Psoas muscle (tissue), 8 donors: Measurements from ENCODE around the gene TRABD2A. TPM values are rescaled to one million over a fixed set of nuclear protein-coding genes. Genes with fewer than 3 reads are reported as not detected.
"Not testable (repeated sequence)": the region's sequence is repeated elsewhere in the genome, so short reads cannot be mapped to it uniquely, and the experiment has no call there.

Experiments
- ATAC-seq, 4 donors: fragments of 200-7000 bp; cut with Tn5 transposase; one replicate each; pipeline ENCODE4 v1.9.1; 2020; ENCODE audit warnings: moderate library complexity in 3 of 4, mild to moderate bottlenecking in 2 of 4
- DNase-seq, 2 donors: peaks; one replicate each; pipeline ENCODE4 v3.0.0-alpha.2; 2020
- H3K27ac ChIP-seq: fragments of 200-600 bp; one replicate; pipeline ENCODE4 v1.8.0; 2022
- H3K27me3 ChIP-seq, 3 donors: fragments of 200-600 bp in 1 of 3; one replicate each; pipeline versions ENCODE4 v1.6.1 to v1.8.0; 2013 to 2022; ENCODE audit warnings: low read length in 2 of 3, mild to moderate bottlenecking in 2 of 3, moderate library complexity in 1 of 3; ENCODE audit not compliant: insufficient read depth in 3 of 3
- H3K36me3 ChIP-seq, 2 donors: fragments of 200-600 bp in 1 of 2; one replicate each; pipeline versions ENCODE4 v1.6.1 to v1.8.0; 2013 to 2022; ENCODE audit warnings: low read depth in 1 of 2, mild to moderate bottlenecking in 1 of 2, moderate library complexity in 1 of 2; ENCODE audit not compliant: insufficient read depth in 1 of 2
- H3K4me1 ChIP-seq: fragments of 200-600 bp; one replicate; pipeline ENCODE4 v1.8.0; 2022
- H3K4me3 ChIP-seq: fragments of 200-600 bp; one replicate; pipeline ENCODE4 v1.8.0; 2022; ENCODE audit warnings: mild to moderate bottlenecking
- H3K9me3 ChIP-seq: fragments of 200-600 bp; one replicate; pipeline ENCODE4 v1.8.0; 2022
- WGBS, 3 donors: extraction: QIAGEN DNeasy Blood & Tissue Kit; methylation state at CpG; one replicate each; pipeline versions ENCODE4 v1.1.6 to v1.1.7; 2013; 5-methylcytosine and 5-hydroxymethylcytosine counted together
- intact Hi-C, 2 donors: fragments of 100-400 bp; cut with DNase I; formaldehyde crosslinking; loops; one replicate each; pipeline versions ENCODE4 v1.11.0 to v1.14.2; 2022
- polyA plus RNA-seq, 3 donors: library from polyadenylated mRNA; stranded (reverse); fragments of 200-250 nt; gene quantifications; one replicate each; pipeline ENCODE4 v1.2.3, GENCODE V29; 2013
- total RNA-seq, 4 donors: library from RNA; stranded (reverse); fragmentation: NEBNext Ultra II Directional in 2 of 4; extraction: Animal tissue kit (Norgen Biotek cat#: 25700) in 2 of 4; gene quantifications; one replicate each; pipeline versions ENCODE4 v1.2.1 to v1.2.4, GENCODE V29; 2021 to 2023
- TF ChIP-seq, protein P1 (sequence below): fragments of 200-600 bp; IDR thresholded peaks from one replicate; pipeline ENCODE4 v1.8.0; 2022; ENCODE audit warnings: antibody characterized with exemption
- donor health status: healthy with polysubstance abuse.
- donor health status: DM: no; HTN: no; CAD: no; lungs with moderate emphysema.
- donor health status: Bipolar disorder and iron deficiency.
- donor health status: healthy.
- donor health status: DM: yes; HTN: yes; CAD: no.
- donor health status: DM: no; HTN: no; CAD: no.
- donor health status: DM: no; HTN: no; CAD: no.
- donor health status: DM: yes; HTN: yes; CAD: no.

Gene TRABD2A
- total and polyA plus RNA-seq, 7 donors, result 0.27 to 0.74 (median 0.35) TPM

DNA sequence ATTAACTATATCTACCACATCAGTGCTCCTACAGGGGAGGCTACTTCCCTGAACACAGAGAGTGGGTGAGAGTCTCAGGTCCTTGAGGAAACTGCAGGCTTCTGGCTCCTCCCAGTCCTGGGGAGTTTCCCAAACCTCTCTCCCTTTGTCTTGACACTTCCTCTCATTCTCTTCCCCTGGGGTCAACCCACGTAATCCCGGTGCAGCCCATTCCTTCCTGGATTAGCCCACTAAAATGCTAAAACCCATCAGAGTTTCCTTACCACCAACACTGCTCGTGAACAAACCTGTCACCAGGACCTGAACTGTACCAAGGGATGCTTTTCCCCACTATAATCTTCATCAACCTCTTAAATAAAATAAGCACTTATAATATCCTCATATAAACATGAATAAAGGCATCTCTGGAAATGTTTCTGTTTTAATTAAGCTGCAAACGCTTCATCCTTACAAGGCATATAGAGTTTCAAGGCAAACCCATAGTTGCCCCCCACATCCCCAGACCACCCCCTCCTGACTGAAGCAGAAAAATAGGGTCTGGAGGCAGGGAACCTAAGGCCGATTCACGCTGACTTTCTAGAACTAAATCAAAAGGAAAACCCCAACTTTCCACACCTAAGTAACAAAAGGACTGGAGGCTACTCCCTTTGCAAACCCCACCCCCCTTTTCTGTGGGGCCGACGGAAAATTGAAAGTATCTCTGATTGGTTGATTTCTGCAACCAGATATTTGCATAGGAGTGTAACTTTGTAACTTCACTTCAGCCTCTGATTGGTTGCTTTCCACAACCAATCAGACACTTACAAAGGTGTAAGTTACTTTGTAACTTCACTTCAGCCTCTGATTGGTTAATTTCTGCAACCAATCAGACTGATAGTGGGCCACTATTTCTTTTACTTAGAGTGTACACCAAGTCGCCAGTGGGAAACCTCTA is 43.6 kb upstream of the TRABD2A start:
- no peak for DNase-seq
- ATAC-seq, result no peak

DNA sequence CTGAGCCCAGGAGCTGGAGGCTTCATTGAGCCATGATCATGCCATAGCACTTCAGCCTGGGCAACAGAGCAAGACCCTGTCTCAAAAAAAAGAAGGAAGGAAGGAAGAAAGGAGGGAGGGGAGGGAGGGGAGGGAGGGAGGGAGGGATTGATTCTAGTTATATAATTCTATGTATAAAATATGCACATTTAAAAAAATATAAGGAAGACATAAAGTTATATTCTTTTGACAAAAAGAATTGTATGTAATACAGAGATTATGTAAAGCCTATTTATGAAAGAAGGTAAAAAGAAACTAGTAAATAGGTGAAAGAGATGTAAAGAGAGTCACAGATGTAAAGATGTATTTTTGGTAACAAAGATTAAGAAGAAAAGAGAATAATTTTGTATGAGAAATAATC is 42.1 kb upstream of the TRABD2A start:
- Histone ChIP-seq H3K9me3 (no peaks in the 10 kb centered on the region), H3K36me3 (no peaks in the 10 kb centered on the region), H3K4me3 (no peak overlapping the region), H3K4me1 (peaks cover 3% of the 10 kb centered on the region), H3K27ac (no peak overlapping the region), H3K27me3 (no peaks in the 10 kb centered on the region)
- DNase-seq, result no peak
- ATAC-seq, result no peak
- TF ChIP-seq, protein P1, sequence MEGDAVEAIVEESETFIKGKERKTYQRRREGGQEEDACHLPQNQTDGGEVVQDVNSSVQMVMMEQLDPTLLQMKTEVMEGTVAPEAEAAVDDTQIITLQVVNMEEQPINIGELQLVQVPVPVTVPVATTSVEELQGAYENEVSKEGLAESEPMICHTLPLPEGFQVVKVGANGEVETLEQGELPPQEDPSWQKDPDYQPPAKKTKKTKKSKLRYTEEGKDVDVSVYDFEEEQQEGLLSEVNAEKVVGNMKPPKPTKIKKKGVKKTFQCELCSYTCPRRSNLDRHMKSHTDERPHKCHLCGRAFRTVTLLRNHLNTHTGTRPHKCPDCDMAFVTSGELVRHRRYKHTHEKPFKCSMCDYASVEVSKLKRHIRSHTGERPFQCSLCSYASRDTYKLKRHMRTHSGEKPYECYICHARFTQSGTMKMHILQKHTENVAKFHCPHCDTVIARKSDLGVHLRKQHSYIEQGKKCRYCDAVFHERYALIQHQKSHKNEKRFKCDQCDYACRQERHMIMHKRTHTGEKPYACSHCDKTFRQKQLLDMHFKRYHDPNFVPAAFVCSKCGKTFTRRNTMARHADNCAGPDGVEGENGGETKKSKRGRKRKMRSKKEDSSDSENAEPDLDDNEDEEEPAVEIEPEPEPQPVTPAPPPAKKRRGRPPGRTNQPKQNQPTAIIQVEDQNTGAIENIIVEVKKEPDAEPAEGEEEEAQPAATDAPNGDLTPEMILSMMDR, result no peak
- intact Hi-C loops, result loop anchor here in 1 of 2 donors (10.0 kb wide), 1 partner anchor 372 kb away; no protein-coding TSS in a partner anchor

More for the DNA sequence above, 43.6 kb upstream of the TRABD2A start:
- WGBS, 3 donors, result 47 to 54% (median 50%) methylated on average over 9 of the region's 9 CpGs
- peak overlapping the region; percentile 56 for H3K27ac ChIP-seq
- H3K27me3 ChIP-seq, result no peaks in the 10 kb centered on the region
- H3K4me3 ChIP-seq, result no peak overlapping the region
- intact Hi-C loops, result loop anchor here in 1 of 2 donors (10.0 kb wide), 1 partner anchor 370 kb away; no protein-coding TSS in a partner anchor
- TF ChIP-seq, protein P1, result no peak
- H3K9me3 ChIP-seq, result no peaks in the 10 kb centered on the region
- no peaks in the 10 kb centered on the region for H3K36me3 ChIP-seq
- peaks cover 3% of the 10 kb centered on the region for H3K4me1 ChIP-seq

DNA sequence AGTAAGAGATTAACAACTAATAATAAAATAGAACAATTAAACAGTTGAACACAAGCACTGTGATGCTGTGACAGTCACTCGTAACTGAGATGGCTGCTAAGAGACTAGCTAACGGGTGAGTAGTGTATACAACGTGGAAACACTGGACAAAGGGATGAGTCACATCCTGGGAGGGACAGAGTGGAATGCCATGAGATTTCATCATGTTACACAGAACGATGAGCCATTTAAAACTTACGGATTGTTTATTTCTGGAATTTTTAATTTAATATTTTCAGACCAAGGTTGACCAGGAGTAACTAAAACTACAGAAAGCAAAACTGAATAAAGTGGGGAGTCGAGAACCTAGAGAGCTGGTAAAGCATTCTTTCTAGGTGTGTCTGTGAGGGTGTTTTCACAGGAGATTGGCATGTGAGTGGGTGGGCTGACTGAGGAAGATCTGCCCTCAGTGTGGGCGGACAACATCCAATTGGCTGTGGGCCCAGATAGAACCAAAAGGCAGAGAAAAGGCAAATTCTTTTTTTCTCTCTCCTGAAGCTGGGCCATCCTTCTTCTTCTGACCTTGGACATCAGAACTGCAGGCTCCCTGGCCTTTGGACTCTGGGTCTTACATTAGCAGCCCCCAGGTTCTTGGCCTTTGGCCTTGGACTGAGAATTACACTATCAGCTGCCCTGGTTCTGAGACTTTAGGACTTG is 39.1 kb upstream of the TRABD2A start:
- H3K9me3 ChIP-seq, result no peaks in the 10 kb centered on the region
- DNase-seq, result peak; percentile 37 to 58
- ATAC-seq, result peak; percentile 86 to 94 (median 90)
- H3K36me3 ChIP-seq, result no peaks in the 10 kb centered on the region
- intact Hi-C loops, result loop anchor here in 1 of 2 donors (10.0 kb wide), 1 partner anchor 375 kb away; no protein-coding TSS in a partner anchor
- H3K27ac ChIP-seq, result peak overlapping the region; percentile 67
- WGBS, 3 donors, result 20 to 30% (median 27%) methylated on average over 7 of the region's 7 CpGs
- H3K27me3 ChIP-seq, result no peaks in the 10 kb centered on the region
- H3K4me3 ChIP-seq, result no peak overlapping the region
- TF ChIP-seq, protein P1, result no peak
- H3K4me1 ChIP-seq, result peaks cover 3% of the 10 kb centered on the region

DNA sequence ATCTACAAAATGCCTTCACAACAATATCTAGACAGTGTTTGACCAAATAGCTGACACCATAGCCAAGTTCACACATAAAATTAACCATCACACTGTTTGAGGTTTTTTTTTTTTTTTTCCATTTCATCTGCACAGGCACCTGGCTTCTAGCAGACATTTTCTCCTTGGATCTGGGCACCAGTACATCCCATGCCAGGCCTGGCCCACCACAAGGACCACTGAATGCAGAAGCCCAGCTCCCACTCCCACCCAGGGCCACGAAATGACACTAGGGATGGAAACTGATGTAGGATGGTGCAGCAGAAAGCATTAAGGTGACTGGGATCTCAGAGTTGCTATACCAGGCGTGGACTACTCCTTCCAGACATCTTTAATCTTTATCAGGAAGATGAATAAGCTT is 37.5 kb upstream of the TRABD2A start:
- TF ChIP-seq, protein P1, result no peak
- intact Hi-C loops, result no loop called here
- H3K9me3 ChIP-seq, result no peaks in the 10 kb centered on the region
- no peak for ATAC-seq
- H3K4me3 ChIP-seq, result no peak overlapping the region
- no peaks in the 10 kb centered on the region for H3K27me3 ChIP-seq
- DNase-seq, result no peak
- WGBS, 3 donors, result 84 to 93% (median 90%) methylated on average over 2 of the region's 2 CpGs
- H3K27ac ChIP-seq, result no peak overlapping the region
- peaks cover 3% of the 10 kb centered on the region for H3K4me1 ChIP-seq
- no peaks in the 10 kb centered on the region for H3K36me3 ChIP-seq

DNA sequence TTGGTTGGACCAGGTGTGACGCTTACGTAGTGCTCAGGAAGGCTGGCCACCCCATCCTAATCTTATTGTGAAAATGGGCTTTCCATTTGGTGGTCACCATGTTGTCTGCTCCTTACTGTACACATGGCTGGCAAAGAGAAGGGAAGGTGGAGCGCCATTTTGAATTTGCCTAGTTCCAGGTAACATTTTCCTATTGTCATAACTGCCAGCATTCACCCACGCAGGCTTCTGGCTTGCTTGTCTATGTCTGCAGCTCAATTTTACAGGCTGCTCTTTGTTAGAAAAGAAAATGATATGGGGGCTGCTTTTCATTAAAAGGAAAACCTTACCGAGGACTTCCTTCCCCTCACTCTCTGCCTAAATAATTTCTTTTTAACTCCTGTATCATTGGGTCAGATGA is 36.9 kb upstream of the TRABD2A start:
- H3K27ac ChIP-seq, H3K4me1 ChIP-seq, DNase-seq, H3K36me3 ChIP-seq, H3K4me3 ChIP-seq, ATAC-seq, H3K9me3 ChIP-seq, H3K27me3 ChIP-seq, intact Hi-C loops: not testable (repeated sequence)
- WGBS, 3 donors, result 71 to 82% (median 80%) methylated on average over 5 of the region's 5 CpGs

DNA sequence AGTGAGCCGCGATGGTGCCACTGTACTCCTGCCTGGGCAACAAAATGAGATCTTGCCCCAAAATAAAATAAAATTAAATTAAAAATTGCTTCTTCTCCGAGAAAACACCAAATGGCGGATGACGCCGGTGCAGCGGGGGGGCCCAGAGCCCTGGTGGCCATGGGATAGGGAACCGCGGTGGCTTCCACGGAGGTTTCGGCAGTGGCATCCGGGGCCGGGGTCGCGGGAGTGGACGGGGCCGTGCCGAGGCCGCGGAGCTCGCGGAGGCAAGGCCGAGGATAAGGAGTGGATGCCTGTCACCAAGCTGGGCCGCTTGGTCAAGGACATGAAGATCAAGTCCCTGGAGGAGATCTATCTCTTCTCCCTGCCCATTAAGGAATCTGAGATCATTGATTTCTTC is 34.8 kb upstream of the TRABD2A start:
- H3K36me3 ChIP-seq, ATAC-seq, H3K4me1 ChIP-seq, H3K4me3 ChIP-seq, H3K9me3 ChIP-seq, H3K27ac ChIP-seq, DNase-seq, H3K27me3 ChIP-seq, intact Hi-C loops: not testable (repeated sequence)
- 95 to 99% (median 97%) methylated on average over 23 to 24 of the region's 24 CpGs for whole genome bisulfite sequencing, 3 donors
